Measurements from ENCODE around the gene TRIM2. TPM values are rescaled to one million over a fixed set of nuclear protein-coding genes. Genes with fewer than 3 reads are reported as not detected.

Gene TRIM2
- total and polyA plus RNA-seq, 2 experiments from 2014 or later, result 32.0 to 82.1 TPM

GRCh38 chr4:153156721-153157120, 47.5 kb upstream of the TRIM2 start:
- H3K27ac ChIP-seq, result no peak overlapping the region

GRCh38 chr4:153159016-153159415, 45.2 kb upstream of the TRIM2 start:
- DNase-seq (ENCODE audit: low spot score), result no peak
- H4K20me1 ChIP-seq (ENCODE audit: insufficient read depth, poor library complexity, severe bottlenecking), result no peaks in the 10 kb centered on the region
- H3K9me2 ChIP-seq (replicated peaks; ENCODE audit: insufficient read depth), result no peaks in the 10 kb centered on the region
- no peak overlapping the region for H3K4me3 ChIP-seq
- no peaks in the 10 kb centered on the region for H3K27me3 ChIP-seq
- no peaks in the 10 kb centered on the region for H3K36me3 ChIP-seq (replicated peaks; ENCODE audit: insufficient read depth, low read depth)
- TF ChIP-seq EZH2 (IDR thresholded peaks at IDR 0.05; ENCODE audit: borderline replicate concordance) (no peak), EZH2phosphoT487 (IDR thresholded peaks at IDR 0.05; ENCODE audit: low read depth, severe bottlenecking, unreplicated experiment) (no peak), CTCF (IDR thresholded peaks at IDR 0.05; ENCODE audit: poor library complexity) (no peak)
- H3K4me2 ChIP-seq, result peak overlapping the region; percentile 31
- no peaks in the 10 kb centered on the region for H3K9me3 ChIP-seq (ENCODE audit: low read depth)
- WGBS (ENCODE audit: low lambda C conversion rate, missing lambda C conversion rate), result 69% methylated on average over 4 of the region's 4 CpGs
- H2AFZ ChIP-seq, result no peak overlapping the region
- no peaks in the 10 kb centered on the region for H3K79me2 ChIP-seq
- peaks cover 5% of the 10 kb centered on the region for H3K4me1 ChIP-seq (ENCODE audit: insufficient read depth)
- H3K27ac ChIP-seq, result peak overlapping the region; percentile 48

More at GRCh38 chr4:153156721-153157120, 47.5 kb upstream of the TRIM2 start:
- WGBS (ENCODE audit: low lambda C conversion rate, missing lambda C conversion rate), result 85% methylated on average over 5 of the region's 5 CpGs
- Histone ChIP-seq H3K9me3 (ENCODE audit: low read depth) (no peaks in the 10 kb centered on the region), H3K9me2 (replicated peaks; ENCODE audit: insufficient read depth) (no peaks in the 10 kb centered on the region), H4K20me1 (ENCODE audit: insufficient read depth, poor library complexity, severe bottlenecking) (no peaks in the 10 kb centered on the region), H3K4me1 (ENCODE audit: insufficient read depth) (peaks cover 10% of the 10 kb centered on the region), H3K36me3 (replicated peaks; ENCODE audit: insufficient read depth, low read depth) (no peaks in the 10 kb centered on the region), H3K27me3 (no peaks in the 10 kb centered on the region), H3K4me2 (no peak overlapping the region), H3K4me3 (no peak overlapping the region), H3K79me2 (no peaks in the 10 kb centered on the region), H2AFZ (no peak overlapping the region)
- TF ChIP-seq CTCF (IDR thresholded peaks at IDR 0.05; ENCODE audit: poor library complexity) (no peak), EZH2 (IDR thresholded peaks at IDR 0.05; ENCODE audit: borderline replicate concordance) (no peak), EZH2phosphoT487 (IDR thresholded peaks at IDR 0.05; ENCODE audit: low read depth, severe bottlenecking, unreplicated experiment) (no peak)
- DNase-seq (ENCODE audit: low spot score), result no peak

- no peak overlapping the region for H2AFZ ChIP-seq
- no peaks in the 10 kb centered on the region for H3K36me3 ChIP-seq (replicated peaks; ENCODE audit: insufficient read depth, low read depth)
- TF ChIP-seq EZH2 (IDR thresholded peaks at IDR 0.05; ENCODE audit: borderline replicate concordance) (no peak), CTCF (IDR thresholded peaks at IDR 0.05; ENCODE audit: poor library complexity) (no peak), EZH2phosphoT487 (IDR thresholded peaks at IDR 0.05; ENCODE audit: low read depth, severe bottlenecking, unreplicated experiment) (no peak)
- no peaks in the 10 kb centered on the region for H4K20me1 ChIP-seq (ENCODE audit: insufficient read depth, poor library complexity, severe bottlenecking)
- H3K79me2 ChIP-seq, result no peaks in the 10 kb centered on the region
- no peaks in the 10 kb centered on the region for H3K27me3 ChIP-seq
- WGBS (ENCODE audit: low lambda C conversion rate, missing lambda C conversion rate), result 77% methylated on average over 5 of the region's 5 CpGs
- H3K4me1 ChIP-seq (ENCODE audit: insufficient read depth), result no peaks in the 10 kb centered on the region
- peak overlapping the region; percentile 69 for H3K27ac ChIP-seq
- no peak for DNase-seq (ENCODE audit: low spot score)
- H3K9me2 ChIP-seq (replicated peaks; ENCODE audit: insufficient read depth), result no peaks in the 10 kb centered on the region
- no peak overlapping the region for H3K4me2 ChIP-seq
- H3K9me3 ChIP-seq (ENCODE audit: low read depth), result no peaks in the 10 kb centered on the region
- no peak overlapping the region for H3K4me3 ChIP-seq
Observed at GRCh38 chr4:153159728-153160221, 44.5 kb upstream of the TRIM2 start.
